Endothelial cell of umbilical vein (primary cell): ENCODE data around the gene UBL5. TPM values are rescaled to one million over a fixed set of nuclear protein-coding genes. Genes with fewer than 3 reads are reported as not detected.

Experiments
- BruUV-seq: library from RNA; stranded (reverse); fragments of 400-500 nt; replicated peaks from 2 replicates; lab custom pipeline; 2021; lab: Mats Ljungman, UMichigan
- CTCF ChIA-PET: fragments of 300-600, 350-600 bp; sonication (Branson Sonifier 250); formaldehyde crosslinking; loops from one replicate; lab custom pipeline; 2021; ENCODE audit warnings: antibody characterized with exemption, inconsistent platforms; lab: Charles Lee
- POLR2A ChIA-PET: fragments of 300-600, 350-600 bp; sonication (Branson Sonifier 250); formaldehyde crosslinking; loops from one replicate; lab custom pipeline; 2021; ENCODE audit warnings: antibody characterized with exemption, inconsistent platforms; lab: Charles Lee
- DNase-seq: peaks from one replicate; pipeline ENCODE4 v3.0.0-alpha.2; 2011; ENCODE audit warnings: low read depth, low spot score
- FAIRE-seq: peaks from 2 replicates; lab custom pipeline; 2011; peaks lifted over from hg19 to GRCh38; lab: Jason Lieb, UNC
- H2AFZ ChIP-seq: 2 replicates; pipeline ENCODE4 v1.6.0; 2012; ENCODE audit warnings: low read depth, low read length, control low read depth, inconsistent platforms
- H3K27ac ChIP-seq: 2 replicates; pipeline ENCODE4 v1.5.1; 2011; ENCODE audit warnings: low read depth, mild to moderate bottlenecking, control low read depth, low read length, moderate library complexity; ENCODE audit not compliant: insufficient read depth
- H3K27me3 ChIP-seq, 2 experiments: 2 replicates each; pipeline versions ENCODE4 v1.6.0 to v1.6.1; 2011; ENCODE audit warnings: low read length in 2 of 2, mixed read lengths in 1 of 2; ENCODE audit not compliant: control insufficient read depth in 2 of 2, insufficient read depth in 2 of 2
- H3K36me3 ChIP-seq, 2 experiments: 2 replicates in 1 of 2; 3 replicates in 1 of 2; pipeline ENCODE4 v1.5.1; 2011; ENCODE audit warnings: low read length in 2 of 2, mild to moderate bottlenecking in 1 of 2, moderate library complexity in 1 of 2; ENCODE audit not compliant: control insufficient read depth in 2 of 2, insufficient read depth in 2 of 2; ENCODE audit errors: extremely low read depth in 1 of 2
- H3K4me1 ChIP-seq: 3 replicates; pipeline ENCODE4 v1.5.1; 2011; ENCODE audit warnings: mild to moderate bottlenecking, low read length; ENCODE audit not compliant: control insufficient read depth, insufficient read depth; ENCODE audit errors: extremely low read depth
- H3K4me2 ChIP-seq: 2 replicates; pipeline ENCODE4 v1.6.1; 2011; ENCODE audit warnings: low read length, control low read depth, mixed read lengths; ENCODE audit not compliant: insufficient read depth
- H3K4me3 ChIP-seq, 3 experiments: fragments of 200-600 bp in 1 of 3; sonication (generic), shearing (Covaris generic) in 1 of 3; replicated peaks in 1 of 3; 2 replicates each; pipeline ENCODE4 v1.5.1; 2011 to 2016; ENCODE audit warnings: control low read depth in 3 of 3, low read length in 3 of 3, mild to moderate bottlenecking in 2 of 3, inconsistent platforms in 1 of 3, low read depth in 1 of 3, moderate library complexity in 1 of 3; ENCODE audit not compliant: insufficient read depth in 1 of 3
- H3K79me2 ChIP-seq: 2 replicates; pipeline ENCODE4 v1.6.0; 2012; ENCODE audit warnings: low read length, inconsistent platforms; ENCODE audit not compliant: control insufficient read depth, insufficient read depth
- H3K9ac ChIP-seq: replicated peaks from 2 replicates; pipeline ENCODE3; 2011; ENCODE audit warnings: low read length, control low read depth; ENCODE audit not compliant: insufficient read depth; ENCODE audit errors: extremely low read depth
- H3K9me1 ChIP-seq: replicated peaks from 3 replicates; pipeline ENCODE4 v1.6.0; 2011; ENCODE audit warnings: mild to moderate bottlenecking, low read length; ENCODE audit not compliant: control insufficient read depth, insufficient read depth; ENCODE audit errors: extremely low read depth
- H3K9me3 ChIP-seq: replicated peaks from 2 replicates; pipeline ENCODE4 v1.5.1; 2012; ENCODE audit warnings: low read length, inconsistent platforms; ENCODE audit not compliant: control insufficient read depth, insufficient read depth
- H4K20me1 ChIP-seq: replicated peaks from 2 replicates; pipeline ENCODE3; 2011; ENCODE audit warnings: mild to moderate bottlenecking, low read length; ENCODE audit not compliant: control insufficient read depth, insufficient read depth; ENCODE audit errors: extremely low read depth
- CTCF ChIP-seq, 2 donors: IDR thresholded peaks; 1 replicate in 1 of 2; 2 replicates in 1 of 2; pipeline ENCODE4 v1.5.1; 2011; ENCODE audit warnings: low read length in 2 of 2, mild to moderate bottlenecking in 2 of 2, moderate library complexity in 2 of 2, control low read depth in 1 of 2, inconsistent platforms in 1 of 2, low read depth in 1 of 2; ENCODE audit not compliant: insufficient read depth in 1 of 2; ENCODE audit errors: extremely low read depth in 1 of 2
- EZH2 ChIP-seq: IDR thresholded peaks from 2 replicates; pipeline ENCODE4 v1.6.1; 2012; ENCODE audit warnings: borderline replicate concordance, low read depth, mild to moderate bottlenecking, moderate library complexity, low read length, inconsistent platforms; ENCODE audit not compliant: severe bottlenecking
- FOS ChIP-seq: IDR thresholded peaks from 2 replicates; pipeline ENCODE4 v1.6.1; 2011; ENCODE audit warnings: mild to moderate bottlenecking, low read length, moderate library complexity, borderline replicate concordance; ENCODE audit not compliant: insufficient read depth
- GATA2 ChIP-seq: IDR thresholded peaks from 2 replicates; pipeline ENCODE4 v1.7.0; 2011; ENCODE audit warnings: low read depth, mild to moderate bottlenecking, moderate library complexity, mixed read lengths, low read length; ENCODE audit not compliant: insufficient read length, insufficient read depth
- JUN ChIP-seq: IDR thresholded peaks from 2 replicates; pipeline ENCODE4 v1.6.1; 2011; ENCODE audit warnings: borderline replicate concordance, low read depth; ENCODE audit not compliant: insufficient read length, insufficient read depth
- MAX ChIP-seq: IDR thresholded peaks from 2 replicates; pipeline ENCODE4 v1.6.1; 2011; ENCODE audit not compliant: insufficient read depth, insufficient read length
- MYC ChIP-seq: IDR thresholded peaks from one replicate; pipeline ENCODE4 v1.6.1; 2011; ENCODE audit warnings: mild to moderate bottlenecking, low read depth, low read length
- POLR2A ChIP-seq: IDR thresholded peaks from 2 replicates; pipeline ENCODE4 v1.6.1; 2012; ENCODE audit warnings: low read depth, mild to moderate bottlenecking, control low read depth, low read length
- POLR2AphosphoS5 ChIP-seq: IDR thresholded peaks from 2 replicates; pipeline ENCODE4 v1.6.1; 2012; ENCODE audit warnings: low read depth, mild to moderate bottlenecking, control low read depth, low read length, moderate library complexity; ENCODE audit not compliant: insufficient read depth
- dilution Hi-C: fragments of 300-500 bp; cut with MboI; formaldehyde crosslinking; loops from one replicate; pipeline ENCODE4 v1.15.0; 2019; ENCODE audit warnings: low sequenced_read_pairs; ENCODE audit not compliant: extremely low pct_ligation_motif_present
- intact Hi-C: fragments of 100-400 bp; cut with micrococcal nuclease; formaldehyde crosslinking; loops from one replicate; pipeline ENCODE4 v1.10.0; 2022
- polyA plus RNA-seq, 4 experiments: library from polyadenylated mRNA; depleted of rRNA in 3 of 4; stranded (reverse) in 3 of 4; unstranded in 1 of 4; fragments of >200 nt; gene quantifications; 2 replicates each; pipeline versions ENCODE4 v1.2.1 to v1.2.3, GENCODE V29; 2011 to 2012; ENCODE audit warnings: missing spikeins in 1 of 4
- total RNA-seq: library from RNA; stranded (reverse); gene quantifications from 2 replicates; pipeline ENCODE4 v1.2.3, GENCODE V29; 2021

The UBL5 gene
- total and polyA plus RNA-seq, 2 donors (not counting 3 experiments of a cell fraction or from before 2014, with no cell fraction given): 351 to 1,226 TPM

- no peak for TF ChIP-seq FOS
- no peak for TF ChIP-seq POLR2A
- TF ChIP-seq GATA2: no peak
- no peak for TF ChIP-seq MAX
- no peak for TF ChIP-seq POLR2AphosphoS5
- no peak for TF ChIP-seq MYC
- no peak for TF ChIP-seq EZH2
- TF ChIP-seq CTCF (IDR thresholded peaks at IDR 0.05; ENCODE audit: extremely low read depth in 1 of 2, insufficient read depth in 1 of 2, low read depth in 1 of 2, low read length in 2 of 2): no peak
- no peak for TF ChIP-seq JUN
- Histone ChIP-seq H3K4me3 (peak overlapping the region; percentile 80 to 87 (median 86)), H3K36me3 (peaks cover 3% of the 10 kb centered on the region in 2 experiments), H3K9me3 (no peaks in the 10 kb centered on the region), H3K9me1 (no peaks in the 10 kb centered on the region), H3K4me2 (peak overlapping the region; percentile 95), H3K27me3 (no peaks in the 10 kb centered on the region), H3K79me2 (peaks cover 16% of the 10 kb centered on the region), H4K20me1 (no peaks in the 10 kb centered on the region), H3K9ac (peak overlapping the region; percentile 71), H3K27ac (no peak overlapping the region), H3K4me1 (peaks cover 9% of the 10 kb centered on the region), H2AFZ (peak overlapping the region; percentile 61)
- intact Hi-C loops: loop anchor here (1.0 kb wide), 1 partner anchor 16 kb away; the partner anchor contains the start of gene FBXL12
- dilution Hi-C loops: no loop called here
- no TSS peak for BruUV-seq
- no peak for FAIRE-seq
- ChIA-PET POLR2A (no interaction called here), CTCF (interaction anchor here (1.0 to 1.4 kb wide), 2 partner anchors 10 to 36 kb away, joined by 4 read pairs; no protein-coding TSS in a partner anchor)
- no peak for DNase-seq
These were observed 7.8 kb downstream of the UBL5 start for GRCh38 chr19:9835507-9835949.
